Suprapubic skin (tissue), 4 donors: ENCODE measurements around the gene LRTM1.

ENCODE experiments used
- POLR2A ChIP-seq, 2 donors: fragments of 450-650 bp; IDR thresholded peaks; one replicate each; pipeline ENCODE4 v1.6.1; 2017; ENCODE audit warnings: antibody characterized with exemption in 2 of 2, mild to moderate bottlenecking in 2 of 2, moderate library complexity in 2 of 2
- POLR2AphosphoS5 ChIP-seq, 3 donors: sonication (generic); formaldehyde crosslinking; IDR thresholded peaks; one replicate each; pipeline ENCODE4 v1.6.1; 2017; ENCODE audit warnings: antibody characterized with exemption in 3 of 3
- TF ChIP-seq, protein P1 (sequence below), 2 donors: fragments of 200-600 bp in 1 of 2; fragments of 450-650 bp in 1 of 2; sonication (generic) in 1 of 2; IDR thresholded peaks; one replicate each; pipeline ENCODE4 v1.5.1; 2016 to 2019; ENCODE audit warnings: antibody characterized with exemption in 2 of 2, mild to moderate bottlenecking in 1 of 2, moderate library complexity in 1 of 2

GRCh38 chr3:54901906-54902685, 25.8 kb downstream of the LRTM1 start:
- no peak for TF ChIP-seq POLR2AphosphoS5 (IDR thresholded peaks at IDR 0.05)
- no peak for TF ChIP-seq POLR2A (IDR thresholded peaks at IDR 0.05)
- TF ChIP-seq, protein P1, sequence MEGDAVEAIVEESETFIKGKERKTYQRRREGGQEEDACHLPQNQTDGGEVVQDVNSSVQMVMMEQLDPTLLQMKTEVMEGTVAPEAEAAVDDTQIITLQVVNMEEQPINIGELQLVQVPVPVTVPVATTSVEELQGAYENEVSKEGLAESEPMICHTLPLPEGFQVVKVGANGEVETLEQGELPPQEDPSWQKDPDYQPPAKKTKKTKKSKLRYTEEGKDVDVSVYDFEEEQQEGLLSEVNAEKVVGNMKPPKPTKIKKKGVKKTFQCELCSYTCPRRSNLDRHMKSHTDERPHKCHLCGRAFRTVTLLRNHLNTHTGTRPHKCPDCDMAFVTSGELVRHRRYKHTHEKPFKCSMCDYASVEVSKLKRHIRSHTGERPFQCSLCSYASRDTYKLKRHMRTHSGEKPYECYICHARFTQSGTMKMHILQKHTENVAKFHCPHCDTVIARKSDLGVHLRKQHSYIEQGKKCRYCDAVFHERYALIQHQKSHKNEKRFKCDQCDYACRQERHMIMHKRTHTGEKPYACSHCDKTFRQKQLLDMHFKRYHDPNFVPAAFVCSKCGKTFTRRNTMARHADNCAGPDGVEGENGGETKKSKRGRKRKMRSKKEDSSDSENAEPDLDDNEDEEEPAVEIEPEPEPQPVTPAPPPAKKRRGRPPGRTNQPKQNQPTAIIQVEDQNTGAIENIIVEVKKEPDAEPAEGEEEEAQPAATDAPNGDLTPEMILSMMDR (IDR thresholded peaks at IDR 0.05) = no peak
